Endothelial cell of umbilical vein (primary cell): ENCODE measurements around the gene MMP11. TPM values are rescaled to one million over a fixed set of nuclear protein-coding genes. Genes with fewer than 3 reads are reported as not detected.

ENCODE experiments used
- BruUV-seq: library from RNA; stranded (reverse); fragments of 400-500 nt; replicated peaks from 2 replicates; lab custom pipeline; 2021; lab: Mats Ljungman, UMichigan
- CTCF ChIA-PET: fragments of 300-600, 350-600 bp; sonication (Branson Sonifier 250); formaldehyde crosslinking; loops from one replicate; lab custom pipeline; 2021; ENCODE audit warnings: antibody characterized with exemption, inconsistent platforms; lab: Charles Lee
- POLR2A ChIA-PET: fragments of 300-600, 350-600 bp; sonication (Branson Sonifier 250); formaldehyde crosslinking; loops from one replicate; lab custom pipeline; 2021; ENCODE audit warnings: antibody characterized with exemption, inconsistent platforms; lab: Charles Lee
- DNase-seq: peaks from one replicate; pipeline ENCODE4 v3.0.0-alpha.2; 2011; ENCODE audit warnings: low read depth, low spot score
- FAIRE-seq: peaks from 2 replicates; lab custom pipeline; 2011; peaks lifted over from hg19 to GRCh38; lab: Jason Lieb, UNC
- H2AFZ ChIP-seq: 2 replicates; pipeline ENCODE4 v1.6.0; 2012; ENCODE audit warnings: low read depth, low read length, control low read depth, inconsistent platforms
- H3K27ac ChIP-seq: 2 replicates; pipeline ENCODE4 v1.5.1; 2011; ENCODE audit warnings: low read depth, mild to moderate bottlenecking, control low read depth, low read length, moderate library complexity; ENCODE audit not compliant: insufficient read depth
- H3K27me3 ChIP-seq, 2 experiments: 2 replicates each; pipeline versions ENCODE4 v1.6.0 to v1.6.1; 2011; ENCODE audit warnings: low read length in 2 of 2, mixed read lengths in 1 of 2; ENCODE audit not compliant: control insufficient read depth in 2 of 2, insufficient read depth in 2 of 2
- H3K36me3 ChIP-seq, 2 experiments: 2 replicates in 1 of 2; 3 replicates in 1 of 2; pipeline ENCODE4 v1.5.1; 2011; ENCODE audit warnings: low read length in 2 of 2, mild to moderate bottlenecking in 1 of 2, moderate library complexity in 1 of 2; ENCODE audit not compliant: control insufficient read depth in 2 of 2, insufficient read depth in 2 of 2; ENCODE audit errors: extremely low read depth in 1 of 2
- H3K4me1 ChIP-seq: 3 replicates; pipeline ENCODE4 v1.5.1; 2011; ENCODE audit warnings: mild to moderate bottlenecking, low read length; ENCODE audit not compliant: control insufficient read depth, insufficient read depth; ENCODE audit errors: extremely low read depth
- H3K4me2 ChIP-seq: 2 replicates; pipeline ENCODE4 v1.6.1; 2011; ENCODE audit warnings: low read length, control low read depth, mixed read lengths; ENCODE audit not compliant: insufficient read depth
- H3K4me3 ChIP-seq, 3 experiments: fragments of 200-600 bp in 1 of 3; sonication (generic), shearing (Covaris generic) in 1 of 3; replicated peaks in 1 of 3; 2 replicates each; pipeline ENCODE4 v1.5.1; 2011 to 2016; ENCODE audit warnings: control low read depth in 3 of 3, low read length in 3 of 3, mild to moderate bottlenecking in 2 of 3, inconsistent platforms in 1 of 3, low read depth in 1 of 3, moderate library complexity in 1 of 3; ENCODE audit not compliant: insufficient read depth in 1 of 3
- H3K79me2 ChIP-seq: 2 replicates; pipeline ENCODE4 v1.6.0; 2012; ENCODE audit warnings: low read length, inconsistent platforms; ENCODE audit not compliant: control insufficient read depth, insufficient read depth
- H3K9ac ChIP-seq: replicated peaks from 2 replicates; pipeline ENCODE3; 2011; ENCODE audit warnings: low read length, control low read depth; ENCODE audit not compliant: insufficient read depth; ENCODE audit errors: extremely low read depth
- H3K9me1 ChIP-seq: replicated peaks from 3 replicates; pipeline ENCODE4 v1.6.0; 2011; ENCODE audit warnings: mild to moderate bottlenecking, low read length; ENCODE audit not compliant: control insufficient read depth, insufficient read depth; ENCODE audit errors: extremely low read depth
- H3K9me3 ChIP-seq: replicated peaks from 2 replicates; pipeline ENCODE4 v1.5.1; 2012; ENCODE audit warnings: low read length, inconsistent platforms; ENCODE audit not compliant: control insufficient read depth, insufficient read depth
- H4K20me1 ChIP-seq: replicated peaks from 2 replicates; pipeline ENCODE3; 2011; ENCODE audit warnings: mild to moderate bottlenecking, low read length; ENCODE audit not compliant: control insufficient read depth, insufficient read depth; ENCODE audit errors: extremely low read depth
- EZH2 ChIP-seq: IDR thresholded peaks from 2 replicates; pipeline ENCODE4 v1.6.1; 2012; ENCODE audit warnings: borderline replicate concordance, low read depth, mild to moderate bottlenecking, moderate library complexity, low read length, inconsistent platforms; ENCODE audit not compliant: severe bottlenecking
- FOS ChIP-seq: IDR thresholded peaks from 2 replicates; pipeline ENCODE4 v1.6.1; 2011; ENCODE audit warnings: mild to moderate bottlenecking, low read length, moderate library complexity, borderline replicate concordance; ENCODE audit not compliant: insufficient read depth
- GATA2 ChIP-seq: IDR thresholded peaks from 2 replicates; pipeline ENCODE4 v1.7.0; 2011; ENCODE audit warnings: low read depth, mild to moderate bottlenecking, moderate library complexity, mixed read lengths, low read length; ENCODE audit not compliant: insufficient read length, insufficient read depth
- JUN ChIP-seq: IDR thresholded peaks from 2 replicates; pipeline ENCODE4 v1.6.1; 2011; ENCODE audit warnings: borderline replicate concordance, low read depth; ENCODE audit not compliant: insufficient read length, insufficient read depth
- MAX ChIP-seq: IDR thresholded peaks from 2 replicates; pipeline ENCODE4 v1.6.1; 2011; ENCODE audit not compliant: insufficient read depth, insufficient read length
- MYC ChIP-seq: IDR thresholded peaks from one replicate; pipeline ENCODE4 v1.6.1; 2011; ENCODE audit warnings: mild to moderate bottlenecking, low read depth, low read length
- POLR2A ChIP-seq: IDR thresholded peaks from 2 replicates; pipeline ENCODE4 v1.6.1; 2012; ENCODE audit warnings: low read depth, mild to moderate bottlenecking, control low read depth, low read length
- POLR2AphosphoS5 ChIP-seq: IDR thresholded peaks from 2 replicates; pipeline ENCODE4 v1.6.1; 2012; ENCODE audit warnings: low read depth, mild to moderate bottlenecking, control low read depth, low read length, moderate library complexity; ENCODE audit not compliant: insufficient read depth
- dilution Hi-C: fragments of 300-500 bp; cut with MboI; formaldehyde crosslinking; loops from one replicate; pipeline ENCODE4 v1.15.0; 2019; ENCODE audit warnings: low sequenced_read_pairs; ENCODE audit not compliant: extremely low pct_ligation_motif_present
- intact Hi-C: fragments of 100-400 bp; cut with micrococcal nuclease; formaldehyde crosslinking; loops from one replicate; pipeline ENCODE4 v1.10.0; 2022
- polyA plus RNA-seq, 4 experiments: library from polyadenylated mRNA; depleted of rRNA in 3 of 4; stranded (reverse) in 3 of 4; unstranded in 1 of 4; fragments of >200 nt; gene quantifications; 2 replicates each; pipeline versions ENCODE4 v1.2.1 to v1.2.3, GENCODE V29; 2011 to 2012; ENCODE audit warnings: missing spikeins in 1 of 4
- total RNA-seq: library from RNA; stranded (reverse); gene quantifications from 2 replicates; pipeline ENCODE4 v1.2.3, GENCODE V29; 2021
- TF ChIP-seq, protein P1 (sequence below), 2 donors: IDR thresholded peaks; 1 replicate in 1 of 2; 2 replicates in 1 of 2; pipeline ENCODE4 v1.5.1; 2011; ENCODE audit warnings: low read length in 2 of 2, mild to moderate bottlenecking in 2 of 2, moderate library complexity in 2 of 2, control low read depth in 1 of 2, inconsistent platforms in 1 of 2, low read depth in 1 of 2; ENCODE audit not compliant: insufficient read depth in 1 of 2; ENCODE audit errors: extremely low read depth in 1 of 2

MMP11 gene
- total and polyA plus RNA-seq, 2 donors (not counting 3 experiments of a cell fraction or from before 2014, with no cell fraction given) = 10.3 to 16.9 TPM

DNA sequence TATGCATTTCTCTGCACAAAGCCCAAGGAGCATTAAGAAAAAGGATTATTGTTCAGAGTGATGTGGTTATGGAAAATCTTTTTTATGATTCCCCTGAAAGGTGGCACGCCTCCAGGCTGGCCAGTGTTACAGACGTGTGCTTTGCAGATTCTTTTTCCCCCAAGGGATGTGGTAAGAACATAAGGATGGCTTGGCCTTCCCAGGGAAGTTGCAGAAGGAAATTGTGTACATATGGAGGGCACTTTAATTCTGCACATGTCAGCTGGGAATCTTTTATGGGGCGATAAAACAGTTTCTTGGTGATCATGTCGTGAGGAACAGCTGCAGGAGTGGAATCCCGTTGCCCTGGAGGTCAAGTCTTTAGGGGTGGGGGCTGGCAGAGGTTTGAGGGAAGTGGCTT lies 23.8 kb downstream of the MMP11 start:
- no peaks in the 10 kb centered on the region for H4K20me1 ChIP-seq
- H3K79me2 ChIP-seq = peaks cover 16% of the 10 kb centered on the region
- H3K4me3 ChIP-seq = no peak overlapping the region
- no peak overlapping the region for H3K9ac ChIP-seq
- ChIA-PET POLR2A (no interaction called here), CTCF (interaction anchor here (1.1 kb wide), 1 partner anchor 25 kb away, joined by 3 read pairs; no protein-coding TSS in a partner anchor)
- H3K27me3 ChIP-seq = no peaks in the 10 kb centered on the region
- H3K27ac ChIP-seq = no peak overlapping the region
- BruUV-seq = no TSS peak
- no peak for TF ChIP-seq POLR2A
- TF ChIP-seq FOS = no peak
- no peak for TF ChIP-seq JUN
- no peak for TF ChIP-seq GATA2
- TF ChIP-seq MYC = no peak
- TF ChIP-seq, protein P1, sequence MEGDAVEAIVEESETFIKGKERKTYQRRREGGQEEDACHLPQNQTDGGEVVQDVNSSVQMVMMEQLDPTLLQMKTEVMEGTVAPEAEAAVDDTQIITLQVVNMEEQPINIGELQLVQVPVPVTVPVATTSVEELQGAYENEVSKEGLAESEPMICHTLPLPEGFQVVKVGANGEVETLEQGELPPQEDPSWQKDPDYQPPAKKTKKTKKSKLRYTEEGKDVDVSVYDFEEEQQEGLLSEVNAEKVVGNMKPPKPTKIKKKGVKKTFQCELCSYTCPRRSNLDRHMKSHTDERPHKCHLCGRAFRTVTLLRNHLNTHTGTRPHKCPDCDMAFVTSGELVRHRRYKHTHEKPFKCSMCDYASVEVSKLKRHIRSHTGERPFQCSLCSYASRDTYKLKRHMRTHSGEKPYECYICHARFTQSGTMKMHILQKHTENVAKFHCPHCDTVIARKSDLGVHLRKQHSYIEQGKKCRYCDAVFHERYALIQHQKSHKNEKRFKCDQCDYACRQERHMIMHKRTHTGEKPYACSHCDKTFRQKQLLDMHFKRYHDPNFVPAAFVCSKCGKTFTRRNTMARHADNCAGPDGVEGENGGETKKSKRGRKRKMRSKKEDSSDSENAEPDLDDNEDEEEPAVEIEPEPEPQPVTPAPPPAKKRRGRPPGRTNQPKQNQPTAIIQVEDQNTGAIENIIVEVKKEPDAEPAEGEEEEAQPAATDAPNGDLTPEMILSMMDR (IDR thresholded peaks at IDR 0.05; ENCODE audit: extremely low read depth in 1 of 2, insufficient read depth in 1 of 2, low read depth in 1 of 2, low read length in 2 of 2) = no peak
- no peak for TF ChIP-seq POLR2AphosphoS5
- no peak for TF ChIP-seq EZH2
- TF ChIP-seq MAX = no peak
- H3K9me3 ChIP-seq = no peaks in the 10 kb centered on the region
- intact Hi-C loops = no loop called here
- H2AFZ ChIP-seq = no peak overlapping the region
- H3K9me1 ChIP-seq = no peaks in the 10 kb centered on the region
- no peak overlapping the region for H3K4me2 ChIP-seq
- DNase-seq (no peak), FAIRE-seq (no peak)
- dilution Hi-C loops = no loop called here
- H3K36me3 ChIP-seq = peaks cover 8 to 36% of the 10 kb centered on the region in 2 experiments
- no peaks in the 10 kb centered on the region for H3K4me1 ChIP-seq
